Type B pancreatic cell (in vitro differentiated cells): Measurements from ENCODE around the gene NPHP4. TPM values are rescaled to one million over a fixed set of nuclear protein-coding genes. Genes with fewer than 3 reads are reported as not detected.

Source experiments
- DNase-seq: peaks from one replicate; pipeline ENCODE4 v3.0.0; 2021; ENCODE audit warnings: mixed read lengths; ENCODE audit not compliant: unreplicated experiment; ENCODE audit errors: extremely low spot score
- H3K27ac Mint-ChIP-seq: 2 replicates; pipeline ENCODE4 v1.8.0; 2021; ENCODE audit warnings: mild to moderate bottlenecking, mixed read lengths
- H3K27me3 Mint-ChIP-seq: 2 replicates; pipeline ENCODE4 v1.8.0; 2021; ENCODE audit warnings: mixed read lengths
- H3K36me3 Mint-ChIP-seq: 2 replicates; pipeline ENCODE4 v1.8.0; 2021; ENCODE audit warnings: mixed read lengths
- H3K4me1 Mint-ChIP-seq: one replicate; pipeline ENCODE4 v1.8.0; 2021; ENCODE audit warnings: mixed read lengths; ENCODE audit not compliant: unreplicated experiment
- H3K4me3 Mint-ChIP-seq: 2 replicates; pipeline ENCODE4 v1.8.0; 2021; ENCODE audit warnings: mild to moderate bottlenecking, mixed read lengths
- H3K9me3 Mint-ChIP-seq: 2 replicates; pipeline ENCODE4 v1.8.0; 2021; ENCODE audit warnings: mixed read lengths
- total RNA-seq: library from RNA; stranded (reverse); gene quantifications from 2 replicates; pipeline ENCODE4 v1.2.1, GENCODE V29; 2021; ENCODE audit warnings: low replicate concordance
- TF ChIP-seq, protein P1 (sequence below): fragments of 200-600 bp; sonication (generic); conservative IDR thresholded peaks from 2 replicates; pipeline ENCODE4 v1.5.0; 2021; ENCODE audit warnings: antibody characterized with exemption, mild to moderate bottlenecking

NPHP4 gene
- total RNA-seq, 1 donor from 2014 or later = 21.7 TPM

GRCh38 chr1:5861871-5862825 lies 130.1 kb downstream of the NPHP4 start:
- Mint-ChIP-seq H3K27me3 (no peaks in the 10 kb centered on the region), H3K9me3 (no peaks in the 10 kb centered on the region), H3K4me1 (peaks cover 8% of the 10 kb centered on the region), H3K36me3 (peaks cover 8% of the 10 kb centered on the region), H3K4me3 (no peak overlapping the region), H3K27ac (no peak overlapping the region)
- no peak for DNase-seq
- TF ChIP-seq, protein P1, sequence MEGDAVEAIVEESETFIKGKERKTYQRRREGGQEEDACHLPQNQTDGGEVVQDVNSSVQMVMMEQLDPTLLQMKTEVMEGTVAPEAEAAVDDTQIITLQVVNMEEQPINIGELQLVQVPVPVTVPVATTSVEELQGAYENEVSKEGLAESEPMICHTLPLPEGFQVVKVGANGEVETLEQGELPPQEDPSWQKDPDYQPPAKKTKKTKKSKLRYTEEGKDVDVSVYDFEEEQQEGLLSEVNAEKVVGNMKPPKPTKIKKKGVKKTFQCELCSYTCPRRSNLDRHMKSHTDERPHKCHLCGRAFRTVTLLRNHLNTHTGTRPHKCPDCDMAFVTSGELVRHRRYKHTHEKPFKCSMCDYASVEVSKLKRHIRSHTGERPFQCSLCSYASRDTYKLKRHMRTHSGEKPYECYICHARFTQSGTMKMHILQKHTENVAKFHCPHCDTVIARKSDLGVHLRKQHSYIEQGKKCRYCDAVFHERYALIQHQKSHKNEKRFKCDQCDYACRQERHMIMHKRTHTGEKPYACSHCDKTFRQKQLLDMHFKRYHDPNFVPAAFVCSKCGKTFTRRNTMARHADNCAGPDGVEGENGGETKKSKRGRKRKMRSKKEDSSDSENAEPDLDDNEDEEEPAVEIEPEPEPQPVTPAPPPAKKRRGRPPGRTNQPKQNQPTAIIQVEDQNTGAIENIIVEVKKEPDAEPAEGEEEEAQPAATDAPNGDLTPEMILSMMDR = no peak

GRCh38 chr1:5860277-5860676 lies 131.9 kb downstream of the NPHP4 start:
- H3K27ac Mint-ChIP-seq = no peak overlapping the region
- H3K27me3 Mint-ChIP-seq = no peaks in the 10 kb centered on the region
- no peak overlapping the region for H3K4me3 Mint-ChIP-seq
- peaks cover 3% of the 10 kb centered on the region for H3K36me3 Mint-ChIP-seq
- H3K9me3 Mint-ChIP-seq = no peaks in the 10 kb centered on the region
- TF ChIP-seq, protein P1 = no peak
- H3K4me1 Mint-ChIP-seq = peaks cover 4% of the 10 kb centered on the region
- DNase-seq = no peak

- no peak overlapping the region for H3K27ac Mint-ChIP-seq
- peaks cover 4% of the 10 kb centered on the region for H3K4me1 Mint-ChIP-seq
- H3K9me3 Mint-ChIP-seq = no peaks in the 10 kb centered on the region
- TF ChIP-seq, protein P1 = no peak
- no peak overlapping the region for H3K4me3 Mint-ChIP-seq
- H3K27me3 Mint-ChIP-seq = no peaks in the 10 kb centered on the region
- DNase-seq = no peak
- peaks cover 3% of the 10 kb centered on the region for H3K36me3 Mint-ChIP-seq
These were observed 132.5 kb downstream of the NPHP4 start for GRCh38 chr1:5859766-5860165.

DNA sequence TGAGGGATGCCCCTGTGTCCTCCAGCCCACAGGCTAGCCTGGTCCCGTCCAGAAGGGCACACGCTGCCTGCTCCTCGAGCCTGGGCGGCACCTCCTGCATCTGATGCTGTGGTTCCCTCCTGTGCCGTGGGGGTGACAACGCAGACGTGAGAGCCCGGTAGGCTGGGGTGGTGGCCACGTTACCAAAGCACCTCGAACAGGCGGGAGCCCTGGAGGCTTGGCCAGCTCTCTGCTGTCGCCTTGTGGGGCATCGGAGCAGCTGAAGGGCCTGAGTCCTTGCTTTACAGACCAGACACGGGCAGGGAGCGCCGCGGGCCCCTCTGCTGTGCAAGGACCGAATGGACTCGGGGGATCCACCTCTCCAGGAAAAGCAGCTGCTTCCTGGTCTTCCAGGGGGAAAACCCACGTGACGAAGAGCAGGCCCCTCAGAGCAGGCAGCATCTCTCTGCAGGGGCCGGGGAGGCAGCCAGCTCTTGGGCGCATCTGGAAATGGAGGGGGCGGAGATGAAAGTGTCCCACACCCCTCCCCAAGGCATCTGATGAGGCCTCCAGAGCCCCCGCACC lies 133.3 kb downstream of the NPHP4 start:
- peaks cover 4% of the 10 kb centered on the region for H3K4me1 Mint-ChIP-seq
- H3K27me3 Mint-ChIP-seq = no peaks in the 10 kb centered on the region
- TF ChIP-seq, protein P1 = no peak
- peaks cover 3% of the 10 kb centered on the region for H3K36me3 Mint-ChIP-seq
- H3K9me3 Mint-ChIP-seq = no peaks in the 10 kb centered on the region
- no peak for DNase-seq
- H3K4me3 Mint-ChIP-seq = no peak overlapping the region
- H3K27ac Mint-ChIP-seq = no peak overlapping the region

- TF ChIP-seq, protein P1 = no peak
- no peak for DNase-seq
- H3K36me3 Mint-ChIP-seq = peaks cover 3% of the 10 kb centered on the region
- H3K27me3 Mint-ChIP-seq = no peaks in the 10 kb centered on the region
- H3K4me3 Mint-ChIP-seq = no peak overlapping the region
- H3K27ac Mint-ChIP-seq = no peak overlapping the region
- no peaks in the 10 kb centered on the region for H3K9me3 Mint-ChIP-seq
- H3K4me1 Mint-ChIP-seq = peaks cover 4% of the 10 kb centered on the region
These were observed 134.0 kb downstream of the NPHP4 start for GRCh38 chr1:5858246-5858645.
